H1 (cell line): ENCODE measurements around the gene PPP3CB. TPM values are rescaled to one million over a fixed set of nuclear protein-coding genes. Genes with fewer than 3 reads are reported as not detected.

Experiments used
- CTCF ChIA-PET: fragments of 300-600 bp; sonication (Branson Sonifier 250); formaldehyde crosslinking; loops from one replicate; lab custom pipeline; 2021; ENCODE audit not compliant: partially characterized antibody; lab: Charles Lee
- POLR2A ChIA-PET: fragments of 300-600 bp; sonication (Branson Sonifier 250); formaldehyde crosslinking; loops from one replicate; lab custom pipeline; 2021; ENCODE audit warnings: inconsistent platforms; ENCODE audit not compliant: partially characterized antibody; lab: Charles Lee
- DNase-seq, 2 experiments: peaks; one replicate each; pipeline versions ENCODE4 v3.0.0 to v3.0.0-alpha.2; 2010 to 2022; ENCODE audit warnings: low spot score in 2 of 2, low read depth in 1 of 2, mixed read lengths in 1 of 2
- FAIRE-seq: peaks from 2 replicates; lab custom pipeline; 2011; peaks lifted over from hg19 to GRCh38; lab: Jason Lieb, UNC
- H2AFZ ChIP-seq: 2 replicates; pipeline ENCODE4 v1.8.1; 2012; ENCODE audit warnings: low read length, inconsistent platforms
- H2AK5ac ChIP-seq: 2 replicates; pipeline ENCODE4 v1.6.1; 2013; ENCODE audit warnings: low read depth, low read length
- H2BK120ac ChIP-seq: replicated peaks from 2 replicates; pipeline ENCODE3; 2013; ENCODE audit warnings: low read depth, low read length, inconsistent platforms
- H2BK12ac ChIP-seq: 2 replicates; pipeline ENCODE4 v1.6.1; 2013; ENCODE audit warnings: low read depth, low read length
- H2BK15ac ChIP-seq: 2 replicates; pipeline ENCODE4 v1.6.1; 2013; ENCODE audit warnings: low read length
- H2BK20ac ChIP-seq: 2 replicates; pipeline ENCODE4 v1.6.1; 2013; ENCODE audit warnings: low read length
- H2BK5ac ChIP-seq: 2 replicates; pipeline ENCODE4 v1.6.1; 2013; ENCODE audit warnings: low read depth, low read length
- H3K14ac ChIP-seq: 2 replicates; pipeline ENCODE4 v1.6.1; 2013; ENCODE audit warnings: inconsistent platforms; ENCODE audit not compliant: insufficient read length
- H3K18ac ChIP-seq: 2 replicates; pipeline ENCODE4 v1.6.1; 2013; ENCODE audit warnings: low read length; ENCODE audit errors: extremely low read depth
- H3K23ac ChIP-seq: 2 replicates; pipeline ENCODE4 v1.6.1; 2013; ENCODE audit warnings: inconsistent platforms; ENCODE audit not compliant: insufficient read length
- H3K23me2 ChIP-seq: 2 replicates; pipeline ENCODE4 v1.6.1; 2013; ENCODE audit warnings: low read depth, low read length
- H3K27ac ChIP-seq: 2 replicates; pipeline ENCODE4 v1.6.1; 2011; ENCODE audit warnings: low read depth, low read length, inconsistent platforms
- H3K27me3 ChIP-seq, 4 experiments: replicated peaks in 1 of 4; 1 replicate in 1 of 4; 2 replicates in 3 of 4; pipeline versions ENCODE4 v1.6.1 to v1.8.1; 2011 to 2013; ENCODE audit warnings: low read length in 3 of 4, mild to moderate bottlenecking in 3 of 4, inconsistent platforms in 2 of 4, mixed read lengths in 2 of 4, moderate library complexity in 1 of 4; ENCODE audit not compliant: control insufficient read depth in 3 of 4, insufficient read depth in 3 of 4; ENCODE audit errors: extremely low read depth in 1 of 4
- H3K36me3 ChIP-seq, 4 experiments: 2 replicates each; pipeline versions ENCODE4 v1.6.1 to v1.8.1; 2011 to 2013; ENCODE audit warnings: mild to moderate bottlenecking in 4 of 4, low read length in 3 of 4, moderate library complexity in 2 of 4, control low read depth in 1 of 4, inconsistent platforms in 1 of 4; ENCODE audit not compliant: insufficient read depth in 4 of 4, control insufficient read depth in 2 of 4
- H3K4ac ChIP-seq: replicated peaks from 2 replicates; pipeline ENCODE3; 2013; ENCODE audit warnings: low read length, low read depth, mixed read lengths, inconsistent platforms; ENCODE audit not compliant: insufficient read length
- H3K4me1 ChIP-seq, 4 experiments: replicated peaks in 1 of 4; 1 replicate in 1 of 4; 2 replicates in 3 of 4; pipeline versions ENCODE4 v1.6.1 to v1.8.1; 2011 to 2013; ENCODE audit warnings: low read length in 3 of 4, inconsistent platforms in 2 of 4, mixed read lengths in 1 of 4; ENCODE audit not compliant: insufficient read depth in 4 of 4, control insufficient read depth in 3 of 4
- H3K4me2 ChIP-seq, 2 experiments: 2 replicates each; pipeline versions ENCODE4 v1.6.1 to v1.8.1; 2011 to 2013; ENCODE audit warnings: low read depth in 2 of 2, low read length in 2 of 2, control low read depth in 1 of 2, inconsistent platforms in 1 of 2, mild to moderate bottlenecking in 1 of 2; ENCODE audit not compliant: insufficient read depth in 1 of 2
- H3K4me3 ChIP-seq, 4 experiments: fragments of 200-600, 300-600 bp in 1 of 4; sonication (generic), shearing (Covaris generic), sonication (Bioruptor Twin) in 1 of 4; 2 replicates each; pipeline versions ENCODE4 v1.5.1 to v1.8.1; 2011 to 2016; ENCODE audit warnings: low read length in 4 of 4, low read depth in 3 of 4, control low read depth in 2 of 4, inconsistent platforms in 2 of 4, mild to moderate bottlenecking in 2 of 4, mixed read lengths in 1 of 4, moderate library complexity in 1 of 4; ENCODE audit not compliant: insufficient read depth in 2 of 4; ENCODE audit errors: extremely low read depth in 1 of 4
- H3K56ac ChIP-seq: replicated peaks from 2 replicates; pipeline ENCODE3; 2013; ENCODE audit warnings: low read depth, mild to moderate bottlenecking, mixed read lengths, low read length, inconsistent platforms; ENCODE audit not compliant: insufficient read length
- H3K79me1 ChIP-seq: 2 replicates; pipeline ENCODE4 v1.6.1; 2013; ENCODE audit warnings: low read depth, low read length, control low read depth
- H3K79me2 ChIP-seq, 2 experiments: 2 replicates each; pipeline versions ENCODE4 v1.6.1 to v1.8.1; 2012 to 2013; ENCODE audit warnings: low read length in 2 of 2, mild to moderate bottlenecking in 2 of 2, inconsistent platforms in 1 of 2; ENCODE audit not compliant: insufficient read depth in 2 of 2, control insufficient read depth in 1 of 2
- H3K9ac ChIP-seq, 4 experiments: replicated peaks in 1 of 4; 1 replicate in 1 of 4; 2 replicates in 3 of 4; pipeline versions ENCODE4 v1.6.1 to v1.8.1; 2011 to 2013; ENCODE audit warnings: low read depth in 3 of 4, low read length in 3 of 4, control low read depth in 2 of 4, mild to moderate bottlenecking in 2 of 4, moderate library complexity in 2 of 4, inconsistent platforms in 1 of 4; ENCODE audit errors: extremely low read depth in 1 of 4
- H3K9me3 ChIP-seq, 2 experiments: 2 replicates each; pipeline versions ENCODE4 v1.6.1 to v1.8.1; 2012 to 2013; ENCODE audit warnings: mild to moderate bottlenecking in 2 of 2, moderate library complexity in 2 of 2, control low read depth in 1 of 2, inconsistent platforms in 1 of 2, low read depth in 1 of 2, low read length in 1 of 2, mixed read lengths in 1 of 2; ENCODE audit not compliant: insufficient read depth in 2 of 2
- H4K20me1 ChIP-seq, 2 experiments: replicated peaks in 1 of 2; 2 replicates each; pipeline versions ENCODE3 to v1.8.1; 2011 to 2013; ENCODE audit warnings: inconsistent platforms in 2 of 2, low read length in 2 of 2, mild to moderate bottlenecking in 1 of 2; ENCODE audit not compliant: insufficient read depth in 2 of 2, control insufficient read depth in 1 of 2
- H4K5ac ChIP-seq: 2 replicates; pipeline ENCODE4 v1.6.1; 2013; ENCODE audit warnings: low read length, low read depth, mixed read lengths, inconsistent platforms; ENCODE audit not compliant: insufficient read length
- H4K8ac ChIP-seq: 2 replicates; pipeline ENCODE4 v1.8.0; 2013; ENCODE audit warnings: mild to moderate bottlenecking, moderate library complexity, low read length, inconsistent platforms; ENCODE audit not compliant: insufficient read depth; ENCODE audit errors: extremely low read depth
- H4K91ac ChIP-seq: replicated peaks from 2 replicates; pipeline ENCODE3; 2013; ENCODE audit warnings: low read length, mixed read lengths, inconsistent platforms; ENCODE audit not compliant: insufficient read length
- ASH2L ChIP-seq: fragments of 200-600, 300-600 bp; sonication (generic); IDR thresholded peaks from one replicate; pipeline ENCODE4 v1.7.1; 2017; ENCODE audit warnings: low read length
- BCL11A ChIP-seq, 2 experiments: IDR thresholded peaks; one replicate each; pipeline ENCODE4 v1.6.1; 2011; ENCODE audit warnings: low read depth in 2 of 2, low read length in 2 of 2, mild to moderate bottlenecking in 2 of 2
- CBX5 ChIP-seq: fragments of 300-800, 300-1000 bp; sonication (generic); IDR thresholded peaks from 2 replicates; pipeline ENCODE4 v1.7.1; 2016; ENCODE audit warnings: antibody characterized with exemption, low read length, low read depth
- EP300 ChIP-seq, 2 experiments: IDR thresholded peaks; 1 replicate in 1 of 2; 2 replicates in 1 of 2; pipeline ENCODE4 v1.6.1; 2011 to 2012; ENCODE audit warnings: low read depth in 2 of 2, low read length in 2 of 2, mild to moderate bottlenecking in 2 of 2, borderline replicate concordance in 1 of 2, inconsistent platforms in 1 of 2, moderate library complexity in 1 of 2
- GTF2F1 ChIP-seq: IDR thresholded peaks from 2 replicates; pipeline ENCODE4 v1.6.1; 2012; ENCODE audit warnings: low read depth, low read length, improper control_type of control experiment, borderline replicate concordance
- WGBS, 2 experiments: shearing (Covaris generic) in 1 of 2; methylation state at CpG; one replicate each; pipeline versions ENCODE4 v1.1.6 to v1.1.7; 2013 to 2015; ENCODE audit warnings: low lambda C conversion rate in 2 of 2, mixed read lengths in 2 of 2, inconsistent platforms in 1 of 2, low coverage in 1 of 2, missing lambda C conversion rate in 1 of 2; ENCODE audit not compliant: insufficient replicate concordance in 2 of 2, insufficient coverage in 1 of 2, insufficient read length in 1 of 2; ENCODE audit errors: extremely low coverage in 1 of 2, missing lambda C conversion rate in 1 of 2; 5-methylcytosine and 5-hydroxymethylcytosine counted together
- polyA plus RNA-seq, 7 experiments: library from polyadenylated mRNA; depleted of rRNA in 3 of 7; stranded (reverse) in 5 of 7; unstranded in 2 of 7; fragments of >200 nt in 5 of 7; fragments of 200-250 nt in 2 of 7; gene quantifications; 1 replicate in 5 of 7; 2 replicates in 1 of 7; 4 replicates in 1 of 7; pipeline versions ENCODE4 v1.2.1 to v1.2.3, GENCODE V29; 2011 to 2013; ENCODE audit warnings: missing spikeins in 2 of 7, mixed read lengths in 2 of 7
- total RNA-seq: library from RNA; stranded (reverse); fragmentation: NEBNext Ultra II Directional; extraction: Animal tissue kit (Norgen Biotek cat#: 25700); gene quantifications from 2 replicates; pipeline ENCODE4 v1.2.1, GENCODE V29; 2021

PPP3CB gene
- total and polyA plus RNA-seq, 2 of the 8 experiments (the other 6 are each of a cell fraction or from before 2014, with no cell fraction given): 10.5 to 36.3 TPM

- no peak overlapping the region for H2BK5ac ChIP-seq
- no peak overlapping the region for H2BK20ac ChIP-seq
- peaks cover 0 to 5% (median 0%) of the 10 kb centered on the region in 4 experiments; a peak in 1 of 8 replicates for H3K36me3 ChIP-seq
- DNase-seq (no peak), FAIRE-seq (no peak)
- H3K18ac ChIP-seq: no peak overlapping the region
- no peak overlapping the region for H2BK12ac ChIP-seq
- no peak overlapping the region for H2AK5ac ChIP-seq
- no peak overlapping the region for H2BK120ac ChIP-seq
- H3K27ac ChIP-seq: no peak overlapping the region
- no peak overlapping the region for H3K14ac ChIP-seq
- H3K27me3 ChIP-seq: no peaks in the 10 kb centered on the region
- no peak overlapping the region for H4K8ac ChIP-seq
- H3K9ac ChIP-seq: no peak overlapping the region
- H3K23me2 ChIP-seq: no peaks in the 10 kb centered on the region
- no peaks in the 10 kb centered on the region for H3K9me3 ChIP-seq
- H3K23ac ChIP-seq: no peak overlapping the region
- POLR2A ChIA-PET: interaction anchor here (1.9 to 2.0 kb wide), 2 partner anchors 10 kb away, joined by 9 read pairs; partner anchors contain the start of gene PPP3CB
- no peak for TF ChIP-seq GTF2F1
- TF ChIP-seq ASH2L: no peak
- TF ChIP-seq BCL11A (IDR thresholded peaks at IDR 0.05; ENCODE audit: low read depth in 2 of 2, low read length in 2 of 2): no peak
- no peak for TF ChIP-seq EP300 (IDR thresholded peaks at IDR 0.05; ENCODE audit: borderline replicate concordance in 1 of 2, low read depth in 2 of 2, low read length in 2 of 2)
- TF ChIP-seq CBX5: no peak
- CTCF ChIA-PET: interaction anchor here (1.3 kb wide), 1 partner anchor 8 kb away, joined by 4 read pairs; no protein-coding TSS in a partner anchor
- no peak overlapping the region for H2AFZ ChIP-seq
- H3K4ac ChIP-seq: no peak overlapping the region
- peaks cover 0 to 31% of the 10 kb centered on the region in 2 experiments; a peak in 2 of 4 replicates for H3K79me2 ChIP-seq
- no peaks in the 10 kb centered on the region for H4K20me1 ChIP-seq
- H3K4me3 ChIP-seq: no peak overlapping the region
- no peak overlapping the region for H4K91ac ChIP-seq
- H3K4me1 ChIP-seq: no peaks in the 10 kb centered on the region
- no peak overlapping the region for H3K56ac ChIP-seq
- no peaks in the 10 kb centered on the region for H3K79me1 ChIP-seq
- H4K5ac ChIP-seq: no peak overlapping the region
- WGBS, 2 experiments: 95% methylated on average over 1 of the region's 1 CpG; no CpG with 5 or more reads in 1 of the 2 experiments
- H3K4me2 ChIP-seq: no peak overlapping the region
- H2BK15ac ChIP-seq: no peak overlapping the region
These were observed 10.5 kb downstream of the PPP3CB start for GRCh38 chr10:73485320-73485719.
